Thyroid gland (tissue), 4 donors: ENCODE measurements around the gene C9orf72. TPM values are rescaled to one million over a fixed set of nuclear protein-coding genes. Genes with fewer than 3 reads are reported as not detected.

Experiments
- DNase-seq, 2 donors: peaks; one replicate each; pipeline ENCODE4 v3.0.0-alpha.2; 2019
- H3K27ac ChIP-seq, 3 donors: fragments of 200-600 bp; sonication (generic); 1 replicate in 2 of 3; 2 replicates in 1 of 3; pipeline ENCODE4 v1.5.1; 2016 to 2019; ENCODE audit warnings: mild to moderate bottlenecking in 1 of 3, moderate library complexity in 1 of 3
- H3K27me3 ChIP-seq: fragments of 200-600 bp; sonication (generic); one replicate; pipeline ENCODE4 v1.5.1; 2019
- H3K36me3 ChIP-seq, 2 donors: fragments of 200-600 bp; sonication (generic); one replicate each; pipeline ENCODE4 v1.5.1; 2016 to 2019
- H3K4me1 ChIP-seq, 2 donors: fragments of 200-600 bp; sonication (generic); one replicate each; pipeline ENCODE4 v1.5.1; 2017 to 2019
- H3K4me3 ChIP-seq, 3 donors: fragments of 200-600 bp; sonication (generic); replicated peaks in 1 of 3; 1 replicate in 2 of 3; 2 replicates in 1 of 3; pipeline ENCODE4 v1.5.1; 2016; ENCODE audit warnings: mild to moderate bottlenecking in 1 of 3
- H3K9me3 ChIP-seq: fragments of 200-600 bp; sonication (generic); one replicate; pipeline ENCODE4 v1.5.1; 2017
- CTCF ChIP-seq, 6 experiments: fragments of 200-600 bp in 3 of 6; fragments of 450-650 bp in 3 of 6; sonication (generic) in 3 of 6; IDR thresholded peaks; one replicate each; pipeline ENCODE4 v1.5.1; 2016 to 2019; ENCODE audit warnings: antibody characterized with exemption in 6 of 6, mild to moderate bottlenecking in 2 of 6, inconsistent platforms in 1 of 6, moderate library complexity in 1 of 6
- POLR2A ChIP-seq, 2 donors: fragments of 450-650 bp; IDR thresholded peaks; one replicate each; pipeline ENCODE4 v1.6.1; 2017; ENCODE audit warnings: antibody characterized with exemption in 2 of 2, mild to moderate bottlenecking in 2 of 2, moderate library complexity in 1 of 2
- WGBS, 2 donors: methylation state at CpG; one replicate each; pipeline ENCODE4 v1.1.5; 2017; 5-methylcytosine and 5-hydroxymethylcytosine counted together
- intact Hi-C: fragments of 100-400 bp; cut with DNase I; formaldehyde crosslinking; loops from one replicate; pipeline ENCODE4 v1.15.1; 2023
- total RNA-seq, 4 donors: library from RNA; depleted of rRNA; stranded (reverse); fragments of >200 nt; gene quantifications; one replicate each; pipeline ENCODE4 v1.2.3, GENCODE V29; 2016

Gene C9orf72
- total RNA-seq, 4 donors from 2014 or later: 26.1 to 58.0 (median 49.5) TPM

- Histone ChIP-seq H3K36me3 (no peaks in the 10 kb centered on the region), H3K4me3 (no peak overlapping the region), H3K9me3 (no peaks in the 10 kb centered on the region), H3K4me1 (no peaks in the 10 kb centered on the region), H3K27me3 (no peaks in the 10 kb centered on the region), H3K27ac (no peak overlapping the region)
- DNase-seq: peak in 1 of 2 donors; percentile 29
- intact Hi-C loops: no loop called here
- WGBS, 2 donors: 89 to 100% methylated on average over 2 of the region's 2 CpGs
- no peak for TF ChIP-seq POLR2A (IDR thresholded peaks at IDR 0.05)
- TF ChIP-seq CTCF (IDR thresholded peaks at IDR 0.05): no peak
These were observed 58.7 kb downstream of the C9orf72 start for GRCh38 chr9:27514551-27514950.

- 98 to 100% methylated on average over 2 of the region's 2 CpGs for WGBS, 2 donors
- Histone ChIP-seq H3K27ac (no peak overlapping the region), H3K27me3 (no peaks in the 10 kb centered on the region), H3K9me3 (no peaks in the 10 kb centered on the region), H3K4me1 (no peaks in the 10 kb centered on the region), H3K36me3 (no peaks in the 10 kb centered on the region), H3K4me3 (no peak overlapping the region)
- TF ChIP-seq POLR2A (IDR thresholded peaks at IDR 0.05): no peak
- no peak for TF ChIP-seq CTCF (IDR thresholded peaks at IDR 0.05)
- DNase-seq: no peak
- intact Hi-C loops: no loop called here
These were observed 61.5 kb downstream of the C9orf72 start for GRCh38 chr9:27511771-27512170.

GRCh38 chr9:27510780-27511179 lies 62.5 kb downstream of the C9orf72 start:
- Histone ChIP-seq H3K36me3 (no peaks in the 10 kb centered on the region), H3K27ac (no peak overlapping the region), H3K9me3 (no peaks in the 10 kb centered on the region), H3K27me3 (no peaks in the 10 kb centered on the region), H3K4me1 (peaks cover 6% of the 10 kb centered on the region in 2 donors), H3K4me3 (no peak overlapping the region)
- TF ChIP-seq CTCF (IDR thresholded peaks at IDR 0.05): no peak
- TF ChIP-seq POLR2A (IDR thresholded peaks at IDR 0.05): no peak
- DNase-seq: no peak
- intact Hi-C loops: no loop called here
- 90 to 92% methylated on average over 2 of the region's 2 CpGs for WGBS, 2 donors

- Histone ChIP-seq H3K9me3 (no peaks in the 10 kb centered on the region), H3K27ac (no peak overlapping the region), H3K4me1 (peaks cover 9 to 10% of the 10 kb centered on the region in 2 donors), H3K4me3 (no peak overlapping the region), H3K27me3 (no peaks in the 10 kb centered on the region), H3K36me3 (no peaks in the 10 kb centered on the region)
- WGBS, 2 donors: 49 to 74% methylated on average over 2 of the region's 2 CpGs
- intact Hi-C loops: no loop called here
- DNase-seq: no peak
- TF ChIP-seq POLR2A (IDR thresholded peaks at IDR 0.05): no peak
- no peak for TF ChIP-seq CTCF (IDR thresholded peaks at IDR 0.05)
These were observed 66.3 kb downstream of the C9orf72 start for GRCh38 chr9:27506981-27507380.

- H3K9me3 ChIP-seq: no peaks in the 10 kb centered on the region
- intact Hi-C loops: no loop called here
- peak in 1 of 2 donors; percentile 10 for DNase-seq
- no peak for TF ChIP-seq CTCF (IDR thresholded peaks at IDR 0.05)
- no peak for TF ChIP-seq POLR2A (IDR thresholded peaks at IDR 0.05)
- H3K27ac ChIP-seq: no peak overlapping the region
- H3K4me3 ChIP-seq: no peak overlapping the region
- no peaks in the 10 kb centered on the region for H3K27me3 ChIP-seq
- 34 to 37% methylated on average over 5 of the region's 5 CpGs for WGBS, 2 donors
- H3K4me1 ChIP-seq: peaks cover 9 to 10% of the 10 kb centered on the region in 2 donors
- no peaks in the 10 kb centered on the region for H3K36me3 ChIP-seq
These were observed 67.5 kb downstream of the C9orf72 start for GRCh38 chr9:27505744-27506161.
